Caco-2 (cell line): Measurements from ENCODE around the gene STAMBP. TPM values are rescaled to one million over a fixed set of nuclear protein-coding genes. Genes with fewer than 3 reads are reported as not detected.

Source experiments
- BruUV-seq: library from RNA; stranded (reverse); fragments of 400-500 nt; replicated peaks from 2 replicates; lab custom pipeline; 2021; lab: Mats Ljungman, UMichigan
- CTCF ChIA-PET: fragments of 300-600 bp; sonication (Branson Sonifier 250); formaldehyde crosslinking; loops from one replicate; lab custom pipeline; 2022; ENCODE audit warnings: antibody characterized with exemption; lab: Charles Lee
- POLR2A ChIA-PET: fragments of 300-600 bp; sonication (Branson Sonifier 250); formaldehyde crosslinking; loops from one replicate; lab custom pipeline; 2022; ENCODE audit warnings: antibody characterized with exemption; lab: Charles Lee
- DNase-seq, 2 experiments: peaks; one replicate each; pipeline versions ENCODE4 v3.0.0 to v3.0.0-alpha.2; 2020 to 2022
- H3K27me3 ChIP-seq: replicated peaks from 2 replicates; pipeline ENCODE4 v1.6.0; 2011; ENCODE audit warnings: low read length; ENCODE audit not compliant: control insufficient read depth, insufficient read depth
- H3K36me3 ChIP-seq: 2 replicates; pipeline ENCODE4 v1.5.1; 2011; ENCODE audit warnings: low read length; ENCODE audit not compliant: control insufficient read depth, insufficient read depth
- H3K4me1 ChIP-seq: fragments of 250-450 bp; sonication (Bioruptor Pico); 2 replicates; pipeline ENCODE4 v1.5.1; 2020; ENCODE audit warnings: mild to moderate bottlenecking
- H3K4me3 ChIP-seq: 2 replicates; pipeline ENCODE4 v1.5.1; 2011; ENCODE audit warnings: low read depth, mild to moderate bottlenecking, control low read depth, low read length
- H3K9me3 ChIP-seq: fragments of 250-450 bp; sonication (Bioruptor Pico); 2 replicates; pipeline ENCODE4 v1.5.1; 2020; ENCODE audit warnings: mild to moderate bottlenecking, moderate library complexity
- H3K27ac Mint-ChIP-seq: one replicate; pipeline ENCODE4 v1.8.0; 2022; ENCODE audit warnings: mixed read lengths; ENCODE audit not compliant: unreplicated experiment
- H3K27me3 Mint-ChIP-seq: one replicate; pipeline ENCODE4 v1.8.0; 2022; ENCODE audit warnings: mixed read lengths; ENCODE audit not compliant: insufficient read depth, unreplicated experiment
- H3K36me3 Mint-ChIP-seq: one replicate; pipeline ENCODE4 v1.8.0; 2022; ENCODE audit warnings: mild to moderate bottlenecking, mixed read lengths; ENCODE audit not compliant: insufficient read depth, unreplicated experiment
- H3K4me1 Mint-ChIP-seq: one replicate; pipeline ENCODE4 v1.8.0; 2022; ENCODE audit warnings: low read depth, mixed read lengths; ENCODE audit not compliant: unreplicated experiment
- H3K4me3 Mint-ChIP-seq: one replicate; pipeline ENCODE4 v1.8.0; 2022; ENCODE audit warnings: mild to moderate bottlenecking, moderate library complexity, mixed read lengths; ENCODE audit not compliant: unreplicated experiment
- H3K9me3 Mint-ChIP-seq: one replicate; pipeline ENCODE4 v1.8.0; 2022; ENCODE audit warnings: mixed read lengths; ENCODE audit not compliant: unreplicated experiment
- CTCF ChIP-seq, 2 experiments: fragments of 200-600 bp in 1 of 2; IDR thresholded peaks; 1 replicate in 1 of 2; 2 replicates in 1 of 2; pipeline versions ENCODE4 v1.5.1 to v1.8.0; 2011 to 2022; ENCODE audit warnings: antibody characterized with exemption in 1 of 2, control low read depth in 1 of 2, inconsistent platforms in 1 of 2, low read depth in 1 of 2, low read length in 1 of 2, mild to moderate bottlenecking in 1 of 2, moderate library complexity in 1 of 2; ENCODE audit not compliant: insufficient read depth in 1 of 2, severe bottlenecking in 1 of 2, unreplicated experiment in 1 of 2
- intact Hi-C: fragments of 100-400 bp; cut with micrococcal nuclease; formaldehyde crosslinking; loops from one replicate; pipeline ENCODE4 v1.10.0; 2022; ENCODE audit not compliant: unreplicated experiment
- total RNA-seq: library from RNA; stranded (reverse); gene quantifications from 2 replicates; pipeline ENCODE4 v1.2.3, GENCODE V29; 2022

STAMBP gene
- total RNA-seq, 1 experiment from 2014 or later = 49.8 TPM

DNA sequence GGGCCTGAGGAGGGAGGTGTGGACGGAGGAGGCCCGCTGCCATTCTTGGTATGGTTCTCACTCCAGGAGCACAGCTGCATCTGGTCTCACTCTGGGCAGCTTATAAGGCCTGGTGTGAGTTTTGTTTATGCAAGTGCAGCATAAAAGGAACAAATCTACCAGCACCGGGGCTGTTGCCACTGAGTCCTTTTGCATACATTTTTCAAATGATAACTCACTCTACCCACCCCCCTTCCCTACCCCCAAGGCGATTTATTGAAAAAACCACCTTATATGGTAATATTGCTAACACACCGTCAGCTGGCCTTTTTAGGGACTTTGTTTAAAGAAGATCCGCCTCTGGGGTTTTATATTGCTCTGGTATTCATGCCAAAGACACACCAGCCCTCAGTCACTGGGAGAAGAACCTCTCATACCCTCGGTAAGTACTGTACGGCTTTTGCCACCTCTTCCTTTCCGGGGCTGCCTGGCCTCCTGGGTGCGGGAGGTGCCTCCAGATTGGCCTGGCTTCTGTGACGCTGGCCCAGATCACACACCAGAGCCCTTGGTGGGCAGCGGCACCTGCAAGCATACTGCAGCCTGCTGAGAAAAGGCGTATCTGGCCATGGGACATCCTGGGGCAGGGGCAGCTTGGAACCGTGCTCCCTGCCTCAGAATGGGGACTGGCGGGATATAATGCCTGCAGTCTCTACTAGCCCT lies 64.0 kb downstream of the STAMBP start, which contains the start of gene ACTG2:
Gene ACTG2 (plus strand): TSS at position 378 of the 699 bp plus-strand sequence. CDS start 8,304 bp downstream, outside the sequence.
- Histone ChIP-seq H3K27me3 (no peaks in the 10 kb centered on the region), H3K36me3 (no peaks in the 10 kb centered on the region), H3K4me1 (no peaks in the 10 kb centered on the region), H3K9me3 (no peaks in the 10 kb centered on the region), H3K4me3 (no peak within 1 kb of the TSS)
- no peak for TF ChIP-seq CTCF (IDR thresholded peaks at IDR 0.05; ENCODE audit: insufficient read depth in 1 of 2, low read depth in 1 of 2, low read length in 1 of 2, severe bottlenecking in 1 of 2, unreplicated experiment in 1 of 2)
- peaks cover 6% of the 10 kb centered on the region for H3K27me3 Mint-ChIP-seq
- no peak within 1 kb of the TSS for H3K4me3 Mint-ChIP-seq
- no peak for DNase-seq
- CTCF ChIA-PET = no interaction called here
- intact Hi-C loops = no loop called here
- no peak within 1 kb of the TSS for H3K27ac Mint-ChIP-seq
- no TSS peak for BruUV-seq
- H3K9me3 Mint-ChIP-seq = no peaks in the 10 kb centered on the region
- H3K4me1 Mint-ChIP-seq = no peaks in the 10 kb centered on the region
- no peaks in the 10 kb centered on the region for H3K36me3 Mint-ChIP-seq
- POLR2A ChIA-PET = no interaction called here

DNA sequence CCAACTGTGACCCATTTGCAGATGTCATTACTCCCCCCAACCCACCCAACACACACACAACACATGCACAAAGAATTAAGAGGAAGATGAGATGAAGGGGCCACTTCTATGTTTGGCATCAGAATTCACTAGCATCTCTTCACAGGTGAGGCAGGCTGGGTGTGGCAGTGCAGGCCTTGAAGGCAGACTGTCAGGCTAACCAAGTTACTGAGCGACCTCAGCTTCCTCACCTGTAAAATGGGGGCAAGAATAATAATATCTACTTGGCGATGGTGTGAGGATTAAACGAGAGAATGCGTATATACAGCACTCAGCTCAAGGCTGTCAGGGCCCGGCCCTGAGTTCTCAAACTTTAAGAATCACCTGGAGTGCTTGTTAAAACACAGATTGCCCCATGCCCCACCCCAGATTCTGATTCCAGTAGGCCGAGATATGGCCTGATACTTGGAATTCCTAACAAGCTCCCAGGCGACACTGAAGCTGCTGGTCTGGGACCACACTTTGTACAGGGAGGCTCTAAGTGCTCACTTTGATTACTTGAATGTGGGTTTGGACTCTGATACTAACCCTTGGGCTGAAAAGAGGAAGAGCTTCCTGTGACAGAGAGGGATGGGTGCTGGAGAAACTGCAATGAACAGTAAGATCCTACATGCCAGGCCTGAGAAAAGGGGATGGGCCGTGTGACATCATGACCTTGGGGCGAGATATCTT lies 65.2 kb downstream of the STAMBP start:
- Mint-ChIP-seq H3K4me3 (no peak overlapping the region), H3K36me3 (no peaks in the 10 kb centered on the region), H3K27me3 (peaks cover 2% of the 10 kb centered on the region), H3K27ac (peak overlapping the region; percentile 9), H3K9me3 (no peaks in the 10 kb centered on the region), H3K4me1 (no peaks in the 10 kb centered on the region)
- no peak for DNase-seq
- ChIA-PET CTCF (no interaction called here), POLR2A (interaction anchor here (0.5 kb wide), 1 partner anchor 98 kb away, joined by 4 read pairs; no protein-coding TSS in a partner anchor)
- H3K36me3 ChIP-seq = no peaks in the 10 kb centered on the region
- no peaks in the 10 kb centered on the region for H3K4me1 ChIP-seq
- no peaks in the 10 kb centered on the region for H3K27me3 ChIP-seq
- H3K4me3 ChIP-seq = no peak overlapping the region
- no TSS peak for BruUV-seq
- intact Hi-C loops = no loop called here
- no peak for TF ChIP-seq CTCF (IDR thresholded peaks at IDR 0.05; ENCODE audit: insufficient read depth in 1 of 2, low read depth in 1 of 2, low read length in 1 of 2, severe bottlenecking in 1 of 2, unreplicated experiment in 1 of 2)
- H3K9me3 ChIP-seq = no peaks in the 10 kb centered on the region

DNA sequence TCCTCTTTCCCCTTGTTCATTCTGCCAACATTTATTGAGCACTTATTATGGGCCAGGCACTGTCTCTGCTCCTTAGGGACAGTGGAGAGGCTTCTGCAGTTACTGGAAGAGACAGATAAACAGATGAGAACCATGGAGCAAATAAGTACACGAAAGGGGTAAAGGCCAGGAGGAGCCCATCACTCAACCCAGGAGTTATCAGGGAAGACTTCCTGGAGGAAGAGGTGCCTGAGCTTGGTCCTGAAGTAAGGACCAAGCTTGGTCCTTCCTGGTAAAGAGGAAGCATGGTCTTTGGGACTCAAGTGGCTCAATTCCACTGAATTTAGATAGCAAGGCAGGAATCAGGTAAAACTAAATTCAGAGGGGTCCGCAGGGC lies 65.7 kb downstream of the STAMBP start:
- Histone ChIP-seq H3K4me1 (no peaks in the 10 kb centered on the region), H3K4me3 (no peak overlapping the region), H3K36me3 (no peaks in the 10 kb centered on the region), H3K27me3 (no peaks in the 10 kb centered on the region), H3K9me3 (no peaks in the 10 kb centered on the region)
- ChIA-PET CTCF (interaction anchor here (0.7 kb wide), 1 partner anchor 14 kb away, joined by 3 read pairs; no protein-coding TSS in a partner anchor), POLR2A (interaction anchor here (0.5 kb wide), 1 partner anchor 97 kb away, joined by 4 read pairs; no protein-coding TSS in a partner anchor)
- H3K9me3 Mint-ChIP-seq = no peaks in the 10 kb centered on the region
- H3K4me1 Mint-ChIP-seq = no peaks in the 10 kb centered on the region
- no peaks in the 10 kb centered on the region for H3K36me3 Mint-ChIP-seq
- H3K4me3 Mint-ChIP-seq = no peak overlapping the region
- BruUV-seq = no TSS peak
- no peak for TF ChIP-seq CTCF (IDR thresholded peaks at IDR 0.05; ENCODE audit: insufficient read depth in 1 of 2, low read depth in 1 of 2, low read length in 1 of 2, severe bottlenecking in 1 of 2, unreplicated experiment in 1 of 2)
- DNase-seq = no peak
- peaks cover 2% of the 10 kb centered on the region for H3K27me3 Mint-ChIP-seq
- intact Hi-C loops = no loop called here
- peak overlapping the region; percentile 9 for H3K27ac Mint-ChIP-seq
